Activated CD8-positive, alpha-beta memory T cell treated with anti-CD3 and anti-CD28 coated beads, Interleukin-2, amount 50 U/mL, for 1 hour (primary cell): ENCODE measurements around the gene JMY.

Experiments used
- DNase-seq: peaks from one replicate; pipeline ENCODE4 v3.0.0-alpha.2; 2020; ENCODE audit errors: extremely low read depth

JMY gene

DNA sequence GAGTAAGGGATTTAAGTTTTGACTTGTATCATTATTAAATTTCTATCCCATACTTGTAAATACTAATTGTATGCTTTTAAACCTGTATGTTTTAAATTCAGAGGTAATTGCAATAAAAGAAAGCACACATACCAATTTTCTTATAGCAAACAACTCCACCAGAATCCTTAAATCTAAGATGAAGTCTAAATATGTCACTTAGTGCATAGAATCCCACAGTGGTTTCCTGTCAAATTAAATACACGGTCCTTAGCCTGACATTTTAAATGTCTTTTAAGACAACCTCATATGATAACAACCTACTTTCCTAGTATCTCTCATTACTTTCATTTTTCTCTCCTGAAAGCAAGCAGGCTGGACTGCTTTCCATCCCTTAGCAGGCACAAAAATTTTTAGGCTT, 52.0 kb downstream of the JMY start:
- no peak for DNase-seq

DNA sequence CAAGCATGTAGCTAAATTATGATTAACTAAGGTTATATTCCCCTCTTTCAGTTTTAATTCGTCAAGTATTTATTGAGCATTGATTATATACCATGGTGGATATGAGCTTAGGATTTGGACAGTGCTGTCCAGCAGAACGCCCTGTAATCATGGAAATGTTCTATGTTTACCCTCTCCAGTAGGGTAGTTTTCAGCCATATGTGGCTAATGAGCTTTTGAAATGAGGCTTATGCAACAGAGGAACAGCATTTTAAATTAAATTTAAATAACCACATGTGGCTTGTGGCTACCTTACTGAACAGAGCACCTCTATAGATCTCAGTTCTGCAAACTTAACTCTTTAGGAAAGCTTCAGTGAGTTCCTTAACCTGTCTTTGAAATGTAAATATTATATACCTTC, 59.1 kb downstream of the JMY start:
- DNase-seq = no peak

DNA sequence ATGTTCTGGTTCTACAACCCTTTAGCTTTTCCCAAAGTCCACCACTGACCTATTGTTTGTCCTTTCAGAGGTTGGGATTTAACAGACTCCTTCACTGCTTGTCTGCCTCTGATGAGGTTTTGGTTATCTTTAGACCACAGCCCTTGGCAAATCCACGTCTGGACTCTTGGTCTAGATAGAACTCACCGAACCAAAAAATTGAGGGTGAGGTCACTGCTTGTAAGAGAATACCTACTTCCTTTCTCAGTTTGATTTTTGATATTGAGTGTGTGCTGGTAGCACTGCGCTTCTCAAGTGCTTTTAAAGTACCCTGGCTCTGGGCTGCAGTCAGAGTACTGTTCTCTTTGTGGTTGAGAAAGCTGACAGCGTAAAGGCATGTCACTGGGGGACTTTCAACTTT, 61.7 kb downstream of the JMY start:
- no peak for DNase-seq

DNA sequence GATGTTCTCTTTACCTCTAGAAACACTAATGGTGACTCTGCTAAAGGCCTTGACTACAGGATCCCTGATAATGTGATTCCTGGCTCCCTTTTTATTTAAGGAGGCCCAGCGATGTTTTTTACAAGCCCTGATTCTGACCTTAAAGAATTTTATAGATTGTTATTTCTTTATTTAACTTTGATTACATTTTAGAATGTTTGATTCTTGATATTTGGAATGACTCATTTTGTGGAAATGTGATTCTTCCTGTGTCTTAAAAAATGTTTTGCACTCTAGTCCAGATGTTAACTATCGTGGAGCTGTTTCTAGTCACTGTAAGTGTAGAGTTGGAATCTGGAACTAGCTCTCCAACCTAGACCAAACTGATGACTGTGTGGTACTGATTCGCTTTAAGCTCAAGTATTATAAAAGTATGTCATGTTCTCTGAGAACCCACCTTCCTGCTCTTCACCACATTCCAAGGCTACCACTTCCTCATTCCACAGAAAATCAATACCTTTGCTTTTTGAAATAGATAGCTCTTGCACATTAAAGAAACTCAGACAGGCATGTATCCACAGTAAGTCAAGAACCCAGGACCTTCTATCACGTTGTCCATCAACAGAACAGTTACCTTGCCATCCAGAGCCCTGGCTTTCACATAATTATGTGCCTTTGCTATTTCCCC, 65.2 kb downstream of the JMY start:
- no peak for DNase-seq

DNA sequence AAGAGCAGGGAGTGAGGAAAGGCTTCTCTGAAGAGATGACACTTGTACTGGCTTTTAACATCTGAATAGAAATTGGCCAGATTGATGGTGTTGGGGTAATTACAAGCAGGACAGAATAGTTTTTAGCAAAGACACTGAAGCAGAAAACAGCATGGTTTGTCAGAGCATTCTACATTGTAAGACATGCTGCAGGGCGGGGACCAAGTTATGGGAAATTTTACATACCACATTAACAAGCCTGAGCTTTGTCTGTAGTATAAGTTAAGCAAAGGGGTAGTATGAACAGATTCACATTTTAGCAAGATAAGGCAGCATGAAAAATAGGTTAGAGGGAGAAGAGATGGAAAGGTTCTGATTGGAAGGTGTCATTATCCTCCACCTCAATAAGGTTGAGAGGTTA, 66.5 kb downstream of the JMY start:
- DNase-seq = no peak

DNA sequence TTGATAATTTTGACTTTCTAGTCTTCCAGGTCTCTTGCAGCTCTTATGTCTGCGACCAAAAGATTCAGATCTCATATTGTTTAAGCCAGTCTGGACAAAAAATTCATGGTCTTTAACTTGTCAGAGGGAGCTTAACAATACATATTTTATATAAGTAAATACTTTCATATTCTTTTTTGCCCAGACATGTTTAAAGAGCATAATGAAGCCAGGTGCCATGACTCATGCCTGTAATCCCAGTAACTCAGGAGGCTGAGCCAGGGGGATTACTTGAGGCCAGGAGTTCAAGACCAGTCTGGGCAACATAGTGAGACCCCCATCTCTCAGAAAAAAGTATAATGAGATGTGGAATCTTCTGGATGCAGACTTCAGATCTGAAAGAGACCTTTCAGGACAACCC, 69.8 kb downstream of the JMY start:
- no peak for DNase-seq

DNA sequence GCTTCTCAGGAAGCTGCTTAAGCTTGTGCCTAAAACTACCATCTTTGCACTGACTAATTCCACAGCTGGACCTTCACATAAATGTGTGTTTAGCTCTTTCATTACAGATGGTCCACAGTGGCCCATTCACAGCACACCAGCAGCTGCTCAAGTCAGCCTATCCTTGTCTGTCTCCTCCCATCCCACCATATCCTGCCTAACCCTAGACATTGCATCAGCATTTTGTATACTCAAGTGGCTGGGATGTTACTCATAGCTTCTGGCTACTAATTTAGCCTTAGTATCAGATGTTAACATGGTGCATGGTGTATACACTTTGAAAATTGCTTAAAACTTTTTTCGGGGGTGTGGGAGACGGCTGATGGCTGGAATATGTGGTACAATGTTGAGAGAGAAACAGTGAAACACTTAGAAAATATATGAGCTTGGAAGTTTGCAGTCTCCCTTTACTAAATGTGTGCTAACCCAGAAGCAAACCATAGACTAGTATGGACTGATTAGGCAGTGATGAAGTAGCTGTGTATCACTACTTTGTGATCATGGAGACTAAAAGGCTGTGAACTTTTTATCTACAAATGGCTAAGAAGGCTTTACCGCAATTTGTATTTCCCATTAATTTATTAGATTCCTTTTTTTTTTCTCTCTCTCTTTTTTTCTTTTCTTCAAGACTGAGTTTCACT, 83.1 kb downstream of the JMY start:
- no peak for DNase-seq

DNA sequence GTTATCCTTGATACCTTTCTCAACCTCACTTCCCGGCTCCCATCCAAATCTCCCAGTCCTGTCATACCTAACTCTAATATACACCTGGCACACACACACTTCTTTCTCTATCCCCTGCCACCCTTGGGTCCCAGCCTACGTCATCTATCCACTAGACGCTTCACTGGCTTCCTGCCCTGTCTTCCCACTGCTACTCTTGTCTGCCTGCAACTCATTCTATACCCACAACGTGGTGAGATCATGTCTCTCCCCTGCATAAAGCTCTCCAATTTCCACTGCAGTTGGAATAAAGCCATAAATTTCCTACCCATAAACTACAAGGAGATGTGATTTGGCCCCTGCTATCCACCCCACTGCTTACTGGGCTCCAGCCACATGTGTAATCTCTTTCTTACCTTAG, 93.5 kb downstream of the JMY start:
- DNase-seq = no peak

DNA sequence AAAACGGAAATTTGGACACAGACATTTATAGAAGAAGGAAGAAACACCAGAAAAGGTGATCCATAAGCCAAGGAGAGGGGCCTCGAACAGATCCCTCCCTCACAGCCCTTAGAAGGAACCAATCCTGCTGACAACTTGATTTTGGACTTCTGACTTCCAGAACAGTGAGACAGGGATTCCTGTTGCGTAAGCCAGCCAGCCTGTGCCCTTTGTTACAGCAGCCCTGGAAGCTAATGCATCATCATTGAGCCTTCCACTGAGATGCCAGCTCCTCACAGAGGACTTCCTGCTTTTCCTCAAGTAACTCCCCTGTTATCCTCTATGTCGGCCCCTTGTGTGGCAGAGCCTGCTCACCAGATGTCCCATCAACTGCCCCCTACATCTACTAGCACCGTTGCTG, 94.1 kb downstream of the JMY start:
- DNase-seq = no peak

DNA sequence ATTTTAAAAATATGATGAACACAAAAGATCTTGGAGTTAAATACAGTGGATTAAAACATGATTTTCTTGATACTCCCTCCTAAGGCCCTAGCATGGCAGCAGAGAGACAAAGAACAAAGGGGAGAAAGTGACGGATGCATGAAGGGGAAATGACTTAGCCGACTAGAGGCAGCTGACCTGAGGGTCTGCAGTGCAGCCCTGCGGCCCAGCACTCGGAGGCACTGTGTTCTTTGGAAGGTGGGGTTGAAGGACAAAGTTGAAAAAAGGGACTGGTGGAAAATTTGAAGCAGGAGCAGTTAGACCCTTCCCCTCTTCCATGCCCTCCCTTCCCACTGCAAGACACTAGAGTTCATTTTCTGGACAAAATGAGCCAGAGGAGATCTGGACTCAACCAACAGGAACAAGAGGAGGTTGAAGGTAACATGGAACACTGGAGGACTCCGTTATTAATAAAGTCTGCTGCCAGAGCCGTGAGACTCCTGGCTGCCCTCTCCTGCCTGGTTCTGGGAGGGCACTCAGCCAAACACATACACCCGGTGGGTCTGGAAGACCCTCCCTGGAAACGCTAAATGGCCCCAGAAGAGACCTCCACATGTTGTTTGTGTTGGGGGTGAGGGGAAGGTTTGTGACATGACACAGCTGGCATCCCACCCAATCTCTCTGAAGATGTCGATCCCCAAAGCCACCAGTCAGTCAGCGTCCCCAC, 98.1 kb downstream of the JMY start:
- no peak for DNase-seq

DNA sequence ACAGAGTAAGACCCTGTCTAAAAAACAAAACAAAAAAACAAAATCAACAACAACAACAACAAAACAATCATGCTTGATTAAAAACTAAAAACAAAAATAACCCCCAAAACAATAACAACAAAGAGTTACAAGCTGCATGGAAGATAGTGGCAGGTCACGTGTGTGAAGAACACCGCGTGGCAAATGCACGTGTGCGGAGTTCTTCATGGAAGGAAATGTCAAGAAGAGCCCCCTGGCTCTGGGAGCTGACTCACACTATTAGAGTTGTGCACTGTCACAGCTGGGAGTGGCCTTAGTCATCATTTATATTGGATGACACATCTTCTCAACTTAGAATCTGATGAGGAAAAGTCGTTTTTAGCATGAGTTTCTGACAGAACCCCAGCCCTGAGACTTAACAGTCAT, 110.5 kb downstream of the JMY start:
- DNase-seq = no peak

DNA sequence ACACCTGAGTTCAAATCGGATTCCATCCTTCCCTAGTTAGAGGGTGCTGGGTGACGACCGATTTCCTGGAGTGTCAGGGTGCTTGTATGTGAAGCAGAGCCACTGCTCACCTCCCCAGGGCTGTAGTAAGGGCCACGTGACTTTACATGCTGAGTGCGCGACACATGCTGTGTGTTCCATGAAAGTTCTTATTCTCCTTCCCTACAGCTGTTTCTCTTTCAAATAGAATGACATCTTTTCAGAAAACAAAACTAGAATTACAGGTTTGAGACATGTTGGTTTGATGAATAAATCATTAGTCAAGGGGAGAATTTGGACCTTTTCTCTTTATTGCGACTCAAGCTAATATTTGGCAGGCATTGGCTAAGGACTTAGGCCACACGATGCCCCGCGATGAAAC, 113.1 kb downstream of the JMY start:
- DNase-seq = no peak

DNA sequence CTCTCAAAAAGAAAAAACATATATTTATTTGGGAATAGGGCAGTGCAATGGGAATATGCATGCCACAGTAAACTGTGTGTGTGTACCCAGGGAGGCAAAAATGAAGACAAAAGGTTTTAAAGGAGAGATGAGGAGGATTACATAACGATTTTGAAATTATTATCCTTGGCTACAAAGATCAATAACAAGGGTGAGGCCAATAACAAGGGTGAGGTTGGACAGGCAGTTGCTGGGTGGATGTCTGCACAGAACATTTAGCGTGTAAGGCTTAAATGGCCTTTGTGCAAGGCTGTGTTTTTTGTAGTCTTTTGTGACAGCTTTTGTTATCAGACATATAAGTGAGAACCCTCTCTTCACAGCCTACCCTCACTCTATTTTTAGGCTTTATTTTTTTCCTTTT, 114.0 kb downstream of the JMY start:
- no peak for DNase-seq

DNA sequence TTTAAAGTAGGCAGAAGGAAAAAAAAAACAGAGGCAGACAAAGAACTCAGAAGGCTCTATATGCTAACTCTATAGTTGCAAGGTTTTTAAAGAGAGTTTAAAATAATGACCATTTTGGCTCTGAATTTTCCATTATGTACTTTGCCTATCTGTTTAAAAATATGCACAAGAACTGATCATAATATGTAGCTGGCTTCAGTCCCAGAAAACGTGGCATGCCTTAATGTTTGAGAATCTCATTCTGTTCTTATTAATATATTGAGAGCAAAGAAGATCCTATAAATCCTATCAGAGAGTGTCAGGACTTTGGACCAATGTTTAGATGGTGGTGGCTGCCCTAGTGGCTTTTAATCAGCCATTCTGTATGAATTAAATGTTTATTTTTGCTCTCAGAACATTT, 121.5 kb downstream of the JMY start:
- DNase-seq = no peak
